Activated naive CD4-positive, alpha-beta T cell treated with anti-CD3 and anti-CD28 coated beads, Interleukin-2, amount 50 U/mL, for 24 hours (primary cell): ENCODE data around the gene CREB3L1.
A peak's percentile ranks its signal among the peaks of the same experiment; 100 is the strongest.

Source experiments
- H3K27ac Mint-ChIP-seq: one replicate; pipeline ENCODE4 v1.8.0; 2021; ENCODE audit warnings: mild to moderate bottlenecking, mixed read lengths
- H3K27me3 Mint-ChIP-seq: one replicate; pipeline ENCODE4 v1.8.0; 2021; ENCODE audit warnings: mixed read lengths
- H3K36me3 Mint-ChIP-seq: one replicate; pipeline ENCODE4 v1.8.0; 2021; ENCODE audit warnings: mixed read lengths
- H3K4me1 Mint-ChIP-seq: one replicate; pipeline ENCODE4 v1.8.0; 2021; ENCODE audit warnings: mixed read lengths
- H3K4me3 Mint-ChIP-seq: one replicate; pipeline ENCODE4 v1.8.0; 2021; ENCODE audit warnings: mild to moderate bottlenecking, mixed read lengths
- H3K9me3 Mint-ChIP-seq: one replicate; pipeline ENCODE4 v1.8.0; 2021; ENCODE audit warnings: mixed read lengths

CREB3L1 gene

DNA sequence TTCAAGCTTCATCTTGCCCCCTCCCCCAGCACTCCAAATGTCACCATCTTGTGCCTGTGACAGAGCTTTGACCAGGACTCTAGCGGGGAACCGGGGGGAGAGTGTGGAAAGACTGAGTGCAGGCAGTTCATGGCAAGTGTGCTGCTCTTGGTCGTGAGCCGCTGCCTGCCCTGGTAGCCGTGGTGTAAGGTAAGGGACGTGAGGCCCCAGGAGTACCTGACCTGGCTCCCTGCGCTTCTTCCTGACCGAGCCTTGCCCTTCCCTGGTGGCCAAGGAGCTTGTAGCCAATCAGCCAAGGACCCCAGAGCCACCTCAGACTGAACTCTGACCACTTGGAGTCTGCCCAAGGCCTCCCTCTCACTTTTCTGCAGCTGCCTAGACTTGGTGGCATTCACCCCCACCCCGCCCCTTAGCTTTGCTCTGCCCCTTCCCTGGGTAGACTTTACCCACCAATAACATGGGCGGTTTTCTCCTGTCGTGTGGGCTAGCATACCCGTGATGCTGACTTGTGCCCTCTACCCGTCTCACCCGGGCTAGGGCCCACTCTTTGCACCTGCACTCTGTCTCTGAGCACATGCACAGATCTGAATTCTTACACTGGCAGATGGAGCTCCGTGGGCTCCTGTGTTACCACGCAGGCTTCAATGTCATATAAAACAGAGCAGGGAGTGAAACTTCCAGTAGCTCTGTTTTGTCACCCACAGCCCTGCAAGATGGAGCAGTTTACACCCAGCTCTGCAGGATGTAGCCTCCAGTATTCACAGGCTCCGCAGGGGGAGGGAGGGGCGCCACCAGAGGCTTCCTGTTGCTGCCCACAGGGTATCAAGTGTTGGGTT lies 71.3 kb downstream of the CREB3L1 start:
- Mint-ChIP-seq H3K27me3 (no peaks in the 10 kb centered on the region), H3K9me3 (no peaks in the 10 kb centered on the region), H3K36me3 (no peaks in the 10 kb centered on the region), H3K4me1 (peaks cover 82% of the 10 kb centered on the region), H3K27ac (peak overlapping the region; percentile 96), H3K4me3 (peak overlapping the region; percentile 97)

DNA sequence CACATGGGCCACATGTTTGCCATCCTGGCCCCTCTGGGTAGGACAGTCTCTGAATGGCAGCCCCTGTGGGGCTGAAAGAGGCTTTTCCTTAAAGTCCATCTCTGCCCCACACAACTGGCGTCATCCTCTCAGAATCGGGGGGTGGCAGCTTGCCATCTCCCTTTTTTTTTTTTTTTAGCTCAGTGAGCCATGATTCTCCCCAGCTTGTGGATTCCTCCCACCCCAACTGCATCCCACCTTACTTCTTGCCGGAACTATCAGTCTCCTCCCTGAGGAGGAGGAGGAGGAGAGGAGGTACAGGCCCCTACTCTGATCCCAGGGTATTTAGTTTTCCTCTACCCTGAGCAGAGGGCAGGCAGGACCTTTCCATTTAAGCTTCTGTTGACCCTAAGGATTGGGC lies 73.2 kb downstream of the CREB3L1 start:
- no peaks in the 10 kb centered on the region for H3K27me3 Mint-ChIP-seq
- H3K27ac Mint-ChIP-seq = peak overlapping the region; percentile 88
- H3K36me3 Mint-ChIP-seq = no peaks in the 10 kb centered on the region
- peak overlapping the region; percentile 85 for H3K4me3 Mint-ChIP-seq
- peaks cover 79% of the 10 kb centered on the region for H3K4me1 Mint-ChIP-seq
- no peaks in the 10 kb centered on the region for H3K9me3 Mint-ChIP-seq

DNA sequence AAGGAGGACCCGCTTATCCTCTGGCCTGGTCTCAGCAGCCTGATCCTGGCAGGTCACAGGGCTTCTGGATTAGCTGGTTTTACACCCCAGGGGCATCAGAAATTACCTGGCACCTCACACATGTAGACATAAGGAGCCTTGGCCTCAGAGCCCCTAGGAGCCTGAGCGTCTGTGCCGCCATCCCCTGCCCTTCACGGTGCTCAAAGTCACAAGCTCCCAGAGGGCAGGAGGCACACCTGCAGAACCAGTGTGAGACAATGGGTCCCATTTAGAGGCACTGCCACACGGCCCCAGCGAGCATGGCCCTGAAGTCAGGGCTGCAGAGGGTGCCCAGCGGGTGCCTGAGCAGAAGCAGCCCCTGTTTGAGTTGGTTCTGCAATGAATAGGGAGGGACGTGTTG lies 73.7 kb downstream of the CREB3L1 start:
- Mint-ChIP-seq H3K27me3 (no peaks in the 10 kb centered on the region), H3K27ac (peak overlapping the region; percentile 88), H3K4me3 (peak overlapping the region; percentile 85), H3K4me1 (peaks cover 79% of the 10 kb centered on the region), H3K36me3 (no peaks in the 10 kb centered on the region), H3K9me3 (no peaks in the 10 kb centered on the region)

DNA sequence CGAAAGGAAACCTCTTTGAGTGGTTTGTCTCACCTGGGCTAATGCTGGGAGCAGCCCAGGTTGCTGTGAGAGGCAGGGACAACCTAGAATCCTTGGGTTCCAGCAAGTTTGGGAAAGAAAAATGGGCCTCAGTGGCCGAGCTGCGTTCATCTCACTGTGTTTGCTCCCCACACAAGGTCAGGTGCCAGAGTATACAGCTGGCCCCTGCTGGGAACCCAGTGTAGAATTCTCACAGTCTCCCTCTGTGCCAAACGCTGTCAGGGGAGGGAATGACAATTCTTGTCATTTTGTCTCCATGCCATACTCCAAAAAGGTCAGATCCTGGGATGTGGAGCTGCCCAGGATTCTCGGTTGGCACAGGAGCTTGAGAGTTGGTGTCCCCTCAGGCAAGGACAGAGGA lies 74.1 kb downstream of the CREB3L1 start:
- Mint-ChIP-seq H3K27me3 (no peaks in the 10 kb centered on the region), H3K9me3 (no peaks in the 10 kb centered on the region), H3K4me1 (peaks cover 79% of the 10 kb centered on the region), H3K36me3 (peaks cover under 1% of the 10 kb centered on the region), H3K4me3 (peak overlapping the region; percentile 85), H3K27ac (peak overlapping the region; percentile 88)

DNA sequence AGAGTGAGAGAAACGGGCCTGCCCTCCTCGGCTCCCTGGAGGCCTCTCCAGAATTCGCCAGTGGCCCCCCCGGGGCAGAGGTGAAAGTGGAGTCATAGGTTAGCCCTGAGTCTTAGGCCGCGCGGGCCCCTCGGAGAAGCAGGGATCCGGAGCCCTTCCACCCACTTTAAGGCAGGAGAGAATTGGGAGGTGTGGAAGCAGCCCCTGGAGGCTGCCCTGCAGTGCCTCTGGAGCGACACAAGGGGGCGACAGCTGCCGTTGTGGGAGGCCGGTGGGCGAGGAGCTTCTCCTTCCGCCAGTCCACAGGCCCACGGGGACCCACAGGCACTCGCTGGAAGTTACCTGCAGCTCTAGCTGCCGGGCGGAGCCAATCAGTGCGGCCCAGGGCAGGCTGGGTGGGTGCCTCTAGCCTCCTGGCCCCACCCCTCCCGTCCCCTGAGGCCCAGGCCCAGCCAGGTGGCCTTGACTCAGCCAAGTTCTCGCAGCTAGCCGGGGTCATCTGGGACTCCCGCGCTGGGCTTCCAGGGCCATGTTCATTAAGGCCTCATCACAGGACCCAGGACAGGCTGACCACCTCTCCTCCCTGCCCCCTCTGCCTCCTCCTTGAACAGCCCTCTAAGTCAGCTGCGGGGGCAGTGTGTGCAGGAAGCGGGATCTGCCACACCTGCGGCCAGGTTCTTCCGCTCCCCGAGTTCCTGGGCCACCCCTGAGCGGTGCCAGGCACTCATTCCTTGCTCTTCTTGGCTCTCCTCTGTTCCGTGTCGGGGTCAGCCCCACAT lies 74.8 kb downstream of the CREB3L1 start:
- Mint-ChIP-seq H3K4me3 (peak overlapping the region; percentile 85), H3K27me3 (no peaks in the 10 kb centered on the region), H3K4me1 (peaks cover 80% of the 10 kb centered on the region), H3K9me3 (no peaks in the 10 kb centered on the region), H3K27ac (peak overlapping the region; percentile 88), H3K36me3 (peaks cover 4% of the 10 kb centered on the region)

DNA sequence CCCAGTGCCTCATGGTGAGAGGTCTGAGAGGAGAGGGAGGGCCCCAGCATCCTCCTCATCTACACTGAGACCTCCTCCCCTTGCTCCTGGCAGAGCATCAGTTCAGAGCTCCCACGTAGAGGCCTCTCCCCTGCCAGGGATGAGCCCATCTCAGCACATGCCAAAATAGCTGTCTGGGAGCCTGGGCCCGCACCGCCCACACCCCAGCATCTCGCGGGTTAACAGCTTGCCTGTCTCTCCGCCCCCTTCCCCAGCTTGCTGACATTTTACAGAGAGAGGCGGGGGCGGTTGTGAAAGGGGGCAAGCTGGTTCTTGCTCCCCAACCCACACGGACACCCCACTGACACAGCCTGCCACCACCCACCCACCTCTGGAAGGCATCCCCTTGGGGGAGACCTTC lies 76.2 kb downstream of the CREB3L1 start:
- peaks cover 4% of the 10 kb centered on the region for H3K36me3 Mint-ChIP-seq
- no peaks in the 10 kb centered on the region for H3K9me3 Mint-ChIP-seq
- H3K27ac Mint-ChIP-seq = peak overlapping the region; percentile 74
- peaks cover 90% of the 10 kb centered on the region for H3K4me1 Mint-ChIP-seq
- H3K4me3 Mint-ChIP-seq = peak overlapping the region; percentile 85
- H3K27me3 Mint-ChIP-seq = no peaks in the 10 kb centered on the region

DNA sequence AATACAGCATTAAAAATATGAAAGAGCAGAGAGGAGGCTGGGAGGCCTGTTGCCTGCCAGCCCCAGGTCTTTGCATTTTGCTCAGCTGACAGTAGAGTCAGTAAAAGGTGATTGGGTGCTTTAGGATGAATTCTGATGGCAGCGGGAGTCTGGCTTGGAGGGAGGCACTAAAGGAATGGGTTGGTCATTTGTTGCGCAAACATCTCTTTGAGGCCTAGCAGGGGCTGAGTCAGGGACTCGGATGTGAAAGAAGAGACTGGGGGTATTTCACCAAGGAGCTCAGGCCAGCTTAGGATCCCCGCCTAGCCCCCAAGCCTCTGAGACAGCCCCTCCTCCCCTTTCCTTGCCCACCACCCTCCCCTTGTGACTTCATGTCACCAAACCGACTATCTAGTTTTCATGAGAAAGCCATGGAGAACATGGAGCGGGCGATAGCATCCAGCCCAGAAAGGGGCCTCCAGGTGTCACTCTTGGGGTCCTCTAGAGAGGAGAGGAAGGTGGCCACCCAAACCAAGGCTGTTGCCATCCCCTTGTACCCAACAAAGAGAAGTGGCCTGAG lies 79.5 kb downstream of the CREB3L1 start:
- no peaks in the 10 kb centered on the region for H3K27me3 Mint-ChIP-seq
- peaks cover 73% of the 10 kb centered on the region for H3K4me1 Mint-ChIP-seq
- H3K27ac Mint-ChIP-seq = peak overlapping the region; percentile 91
- H3K9me3 Mint-ChIP-seq = no peaks in the 10 kb centered on the region
- peaks cover 4% of the 10 kb centered on the region for H3K36me3 Mint-ChIP-seq
- no peak overlapping the region for H3K4me3 Mint-ChIP-seq

DNA sequence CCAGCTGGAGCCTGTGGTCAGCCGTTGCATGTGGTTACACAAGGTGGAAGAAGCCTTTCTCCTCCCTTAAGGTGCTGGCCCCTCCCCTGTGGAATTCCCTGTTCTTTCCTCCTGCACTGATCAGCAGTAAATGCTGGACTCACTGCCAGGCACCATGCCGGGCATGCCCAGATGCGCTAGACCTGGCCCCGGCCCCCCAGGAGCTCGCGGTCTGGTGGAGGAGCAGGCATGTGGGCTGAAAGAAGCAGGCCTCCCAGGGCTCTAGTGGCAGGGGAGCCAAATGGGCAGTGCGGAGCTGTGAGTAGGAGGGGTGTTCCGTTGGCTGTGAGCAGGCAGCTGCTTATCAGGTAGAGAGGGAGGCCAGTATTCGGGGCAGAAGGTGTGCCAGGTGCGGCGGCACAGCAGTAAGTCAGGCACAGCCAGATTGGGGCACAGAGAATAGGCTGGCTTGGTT lies 80.0 kb downstream of the CREB3L1 start:
- no peaks in the 10 kb centered on the region for H3K9me3 Mint-ChIP-seq
- peak overlapping the region; percentile 73 for H3K27ac Mint-ChIP-seq
- H3K27me3 Mint-ChIP-seq = no peaks in the 10 kb centered on the region
- H3K4me1 Mint-ChIP-seq = peaks cover 75% of the 10 kb centered on the region
- H3K36me3 Mint-ChIP-seq = peaks cover 4% of the 10 kb centered on the region
- no peak overlapping the region for H3K4me3 Mint-ChIP-seq

DNA sequence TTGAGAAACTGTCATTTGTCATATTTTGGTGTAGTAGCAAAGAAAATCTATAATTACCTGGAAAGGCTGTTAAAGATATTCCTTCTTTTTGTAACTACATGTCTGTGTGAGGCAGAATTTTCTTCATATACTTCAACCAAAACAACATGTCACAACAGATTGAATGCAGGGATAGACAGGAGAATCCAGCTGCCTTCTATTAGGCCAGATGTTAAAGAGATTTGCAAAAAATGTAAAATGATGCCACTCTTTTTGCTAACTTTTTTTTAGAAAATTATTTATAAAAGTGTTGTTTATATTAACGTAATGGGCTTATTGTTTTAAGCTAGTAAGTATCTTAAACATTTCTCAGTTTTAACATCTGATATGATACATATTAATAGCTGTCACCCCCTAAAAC lies 82.5 kb downstream of the CREB3L1 start:
- Mint-ChIP-seq H3K27ac (no peak overlapping the region), H3K9me3 (no peaks in the 10 kb centered on the region), H3K27me3 (no peaks in the 10 kb centered on the region), H3K4me3 (no peak overlapping the region), H3K4me1 (peaks cover 69% of the 10 kb centered on the region), H3K36me3 (peaks cover 4% of the 10 kb centered on the region)

DNA sequence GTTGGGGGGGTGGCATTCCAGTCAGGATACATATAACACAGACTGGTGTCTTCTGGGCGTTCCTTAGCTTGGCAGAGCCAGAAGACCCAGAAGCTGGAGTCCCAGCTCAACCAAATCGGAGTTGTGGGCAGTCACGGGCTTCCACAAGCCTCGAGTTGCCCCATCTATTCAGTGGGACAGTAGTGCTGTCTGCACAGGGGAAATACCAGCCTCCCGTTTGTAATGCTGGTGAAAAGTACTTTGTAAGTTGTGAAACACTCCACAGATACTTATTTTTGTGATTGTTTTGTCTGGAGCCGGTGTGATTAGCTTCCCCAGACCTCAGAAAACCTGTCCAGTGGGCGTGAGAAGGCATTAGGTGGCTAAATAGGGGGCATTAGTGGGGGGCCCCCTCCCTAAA lies 83.4 kb downstream of the CREB3L1 start:
- Mint-ChIP-seq H3K4me3 (peak overlapping the region; percentile 86), H3K9me3 (no peaks in the 10 kb centered on the region), H3K27ac (peak overlapping the region; percentile 97), H3K27me3 (no peaks in the 10 kb centered on the region), H3K4me1 (peaks cover 71% of the 10 kb centered on the region), H3K36me3 (peaks cover 4% of the 10 kb centered on the region)

DNA sequence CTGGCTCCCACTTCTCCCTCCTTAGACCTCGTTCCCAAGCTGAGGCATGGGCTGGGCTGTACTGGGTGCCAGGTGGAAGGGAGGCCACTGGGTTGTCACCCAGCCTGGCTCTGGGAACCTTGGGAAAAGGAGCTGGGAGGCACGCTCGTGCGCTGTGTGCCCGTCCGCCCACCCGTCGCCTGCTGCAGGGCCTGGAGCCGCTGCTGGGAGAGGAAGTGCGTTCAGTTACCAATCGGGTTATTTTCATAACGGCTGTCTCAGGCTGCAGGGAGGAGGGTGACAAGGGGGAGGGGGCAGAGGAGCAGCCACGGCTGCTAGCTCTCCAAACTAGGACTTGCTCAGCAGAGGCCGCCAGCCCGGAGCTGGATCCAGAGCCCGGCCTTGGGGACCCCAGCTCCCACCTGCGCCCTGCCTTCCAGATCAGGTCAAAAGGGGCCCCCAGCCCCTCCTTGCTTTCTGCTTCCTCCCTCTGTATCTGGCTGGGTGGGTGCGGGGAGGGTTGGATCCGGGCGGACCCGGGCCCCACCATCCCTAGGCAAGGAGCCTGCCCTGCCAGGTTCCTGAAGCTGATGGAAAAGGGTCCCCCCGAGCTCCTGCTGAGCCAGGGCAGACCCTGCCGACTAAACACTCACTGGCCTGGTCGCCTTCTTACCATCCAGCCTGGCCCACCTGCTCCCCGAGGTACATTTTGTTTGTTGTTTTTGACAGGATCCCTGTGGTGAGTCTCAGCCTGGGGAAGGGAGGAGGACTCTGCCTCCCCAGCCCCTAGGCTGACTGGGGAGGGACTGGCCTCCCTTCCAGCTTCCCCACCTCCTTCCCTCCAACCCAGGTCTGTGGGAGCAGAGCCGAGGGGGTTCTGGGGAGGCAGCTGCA lies 84.1 kb downstream of the CREB3L1 start:
- H3K27ac Mint-ChIP-seq = peak overlapping the region; percentile 97
- peak overlapping the region; percentile 86 for H3K4me3 Mint-ChIP-seq
- H3K9me3 Mint-ChIP-seq = no peaks in the 10 kb centered on the region
- no peaks in the 10 kb centered on the region for H3K27me3 Mint-ChIP-seq
- H3K36me3 Mint-ChIP-seq = peaks cover 4% of the 10 kb centered on the region
- H3K4me1 Mint-ChIP-seq = peaks cover 66% of the 10 kb centered on the region

DNA sequence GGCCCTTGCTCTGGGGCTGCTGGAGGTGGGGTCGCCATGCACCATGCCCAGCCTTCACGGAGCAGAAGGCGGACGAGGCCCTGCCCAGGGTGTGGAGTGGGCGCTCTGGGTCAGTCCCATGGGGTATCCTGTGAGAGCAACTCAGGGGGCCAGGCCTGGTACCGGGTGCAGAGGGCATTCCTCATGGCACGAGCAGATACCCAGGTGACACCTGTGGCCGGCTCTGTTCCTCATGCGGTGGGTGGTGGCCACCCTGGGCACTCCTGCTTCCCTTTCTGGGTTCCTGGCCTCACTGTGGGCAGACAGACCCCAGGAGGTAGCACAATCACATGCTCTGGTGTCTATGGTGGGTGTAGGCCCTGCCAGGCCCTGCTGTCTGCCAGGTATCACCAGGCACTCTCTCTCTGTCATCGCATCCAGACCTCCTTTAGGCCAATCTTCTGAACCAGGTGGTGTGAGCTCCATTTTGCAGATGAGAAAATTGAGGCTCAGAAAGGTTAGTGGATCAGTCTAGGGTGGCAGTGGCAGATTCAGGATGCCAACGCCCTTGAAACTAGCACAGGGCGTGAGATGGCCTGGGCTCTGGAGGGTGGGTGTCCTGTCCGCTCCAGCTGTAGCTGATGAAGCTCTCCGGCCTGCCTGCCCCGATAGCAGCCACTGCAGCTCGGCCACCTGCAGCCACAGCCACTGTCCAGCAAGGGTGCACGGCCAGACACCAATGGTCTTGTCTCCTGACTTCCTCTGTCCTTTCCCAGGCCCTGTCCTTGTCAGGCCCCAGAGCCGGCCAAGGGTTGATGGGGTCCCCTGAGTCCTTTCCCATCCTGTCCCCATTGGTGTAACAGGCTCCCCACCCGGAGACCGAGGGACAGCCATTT lies 84.9 kb downstream of the CREB3L1 start:
- H3K4me1 Mint-ChIP-seq = peaks cover 64% of the 10 kb centered on the region
- H3K27ac Mint-ChIP-seq = peak overlapping the region; percentile 82
- H3K4me3 Mint-ChIP-seq = peak overlapping the region; percentile 39
- no peaks in the 10 kb centered on the region for H3K9me3 Mint-ChIP-seq
- H3K36me3 Mint-ChIP-seq = no peaks in the 10 kb centered on the region
- no peaks in the 10 kb centered on the region for H3K27me3 Mint-ChIP-seq

DNA sequence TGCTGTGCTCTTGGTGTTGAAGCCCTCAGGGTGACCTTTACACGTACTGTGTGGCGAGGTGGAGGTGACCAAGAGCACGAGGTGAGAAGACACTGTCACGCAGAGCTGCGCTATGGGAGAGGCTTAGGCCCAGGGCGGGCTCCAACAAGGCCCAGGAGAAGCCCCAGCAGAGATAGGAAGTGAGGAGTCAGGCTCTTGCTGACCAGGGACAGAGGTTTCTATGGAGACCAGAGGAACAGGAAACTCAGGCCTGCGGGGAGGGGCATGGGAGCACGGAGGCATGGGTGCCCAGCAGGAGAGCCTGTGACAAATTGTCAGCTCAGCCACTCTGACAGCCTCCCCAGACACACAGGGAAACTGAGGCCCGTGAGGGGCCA lies 85.6 kb downstream of the CREB3L1 start:
- no peaks in the 10 kb centered on the region for H3K27me3 Mint-ChIP-seq
- peak overlapping the region; percentile 82 for H3K27ac Mint-ChIP-seq
- H3K9me3 Mint-ChIP-seq = no peaks in the 10 kb centered on the region
- peak overlapping the region; percentile 39 for H3K4me3 Mint-ChIP-seq
- no peaks in the 10 kb centered on the region for H3K36me3 Mint-ChIP-seq
- peaks cover 58% of the 10 kb centered on the region for H3K4me1 Mint-ChIP-seq

DNA sequence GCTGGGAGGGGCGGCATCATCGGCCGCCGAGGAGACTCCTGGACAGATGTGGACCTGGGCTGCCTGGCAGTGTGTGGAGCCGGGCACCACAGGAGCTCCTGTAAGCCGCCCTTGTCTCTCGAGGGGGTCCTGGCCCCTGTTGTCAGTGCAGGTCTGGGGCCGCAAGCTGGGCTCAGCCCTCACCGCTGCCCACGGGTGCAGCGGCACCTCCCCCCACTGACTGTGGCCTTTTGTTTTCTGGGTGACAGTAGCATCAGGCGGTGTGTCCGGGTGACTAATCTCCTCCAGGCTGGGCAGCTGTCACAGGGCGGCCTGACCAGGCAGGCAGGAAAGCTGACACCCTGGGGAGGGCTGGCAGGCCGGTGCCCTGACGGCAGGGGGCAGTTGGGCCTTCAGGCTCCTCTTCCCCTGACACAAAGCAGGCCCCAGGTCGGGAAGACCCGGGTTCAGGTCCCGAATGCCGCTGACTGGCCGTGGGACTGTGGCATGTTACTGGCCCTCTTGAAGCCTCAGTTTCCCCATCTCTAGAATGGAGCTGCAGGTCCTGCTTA lies 86.1 kb downstream of the CREB3L1 start:
- Mint-ChIP-seq H3K4me3 (no peak overlapping the region), H3K9me3 (no peaks in the 10 kb centered on the region), H3K27ac (no peak overlapping the region), H3K4me1 (peaks cover 59% of the 10 kb centered on the region), H3K36me3 (no peaks in the 10 kb centered on the region), H3K27me3 (no peaks in the 10 kb centered on the region)
